H7 (cell line): Measurements from ENCODE around the gene CASD1. TPM values are rescaled to one million over a fixed set of nuclear protein-coding genes. Genes with fewer than 3 reads are reported as not detected.
A peak's percentile ranks its signal among the peaks of the same experiment; 100 is the strongest.

ENCODE experiments used
- DNase-seq: peaks from one replicate; pipeline ENCODE4 v3.0.0; 2012
- H3K27me3 ChIP-seq: 2 replicates; pipeline ENCODE4 v1.6.0; 2011; ENCODE audit warnings: mild to moderate bottlenecking, low read length; ENCODE audit not compliant: control insufficient read depth, insufficient read depth
- H3K36me3 ChIP-seq: replicated peaks from 2 replicates; pipeline ENCODE4 v1.5.1; 2011; ENCODE audit warnings: low read length; ENCODE audit not compliant: control insufficient read depth, insufficient read depth
- H3K4me3 ChIP-seq: 2 replicates; pipeline ENCODE4 v1.5.1; 2011; ENCODE audit warnings: low read depth, mild to moderate bottlenecking, control low read depth, low read length, moderate library complexity; ENCODE audit not compliant: insufficient read depth
- total RNA-seq: library from RNA; depleted of rRNA; stranded (reverse); fragments of >200 nt; shearing (Covaris generic); gene quantifications from 2 replicates; pipeline ENCODE4 v1.2.3, GENCODE V29; 2014

The CASD1 gene
- total RNA-seq, 1 experiment from 2014 or later, result 16.0 TPM

DNA sequence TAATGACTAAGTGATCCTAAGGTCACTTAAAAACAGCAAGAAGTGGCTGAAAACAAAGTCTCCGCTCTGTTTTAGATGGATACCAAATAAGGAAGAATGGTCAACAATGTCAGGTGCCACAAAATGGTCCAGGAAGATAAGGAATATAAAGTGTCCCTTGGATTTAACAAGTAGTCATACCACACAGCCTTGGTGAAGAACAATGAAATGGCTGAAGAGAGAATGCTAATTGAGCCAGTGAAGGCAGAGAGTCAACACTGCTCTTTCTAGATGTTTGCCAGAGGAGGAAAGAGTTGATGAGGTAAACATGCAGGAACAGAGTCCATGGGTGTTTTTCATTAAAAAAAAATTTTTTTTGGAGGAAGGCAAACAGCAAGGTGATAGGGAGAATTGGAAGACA lies 2.1 kb upstream of the CASD1 start:
- DNase-seq, result no peak
- Histone ChIP-seq H3K27me3 (no peaks in the 10 kb centered on the region), H3K36me3 (no peaks in the 10 kb centered on the region), H3K4me3 (no peak overlapping the region)

DNA sequence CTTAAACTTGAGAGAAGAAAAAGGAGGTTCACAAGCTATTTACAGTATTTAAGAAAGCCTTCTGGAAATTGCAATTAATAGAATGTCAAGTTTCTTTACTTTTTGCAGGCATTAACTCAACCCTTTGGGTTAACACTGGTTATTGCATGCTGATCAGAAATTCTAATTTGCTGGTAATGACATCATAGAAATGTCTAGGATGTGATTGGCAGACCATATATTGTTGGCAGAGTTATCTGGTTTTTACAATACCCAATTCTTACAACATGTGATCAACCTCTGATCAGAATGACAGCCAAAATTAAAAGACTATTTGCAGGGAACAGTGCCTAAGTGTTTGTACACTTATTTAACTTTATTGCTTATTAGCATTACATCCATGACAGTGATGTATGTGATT lies 1.6 kb upstream of the CASD1 start:
- no peak for DNase-seq
- no peaks in the 10 kb centered on the region for H3K36me3 ChIP-seq
- H3K4me3 ChIP-seq, result no peak overlapping the region
- H3K27me3 ChIP-seq, result no peaks in the 10 kb centered on the region

DNA sequence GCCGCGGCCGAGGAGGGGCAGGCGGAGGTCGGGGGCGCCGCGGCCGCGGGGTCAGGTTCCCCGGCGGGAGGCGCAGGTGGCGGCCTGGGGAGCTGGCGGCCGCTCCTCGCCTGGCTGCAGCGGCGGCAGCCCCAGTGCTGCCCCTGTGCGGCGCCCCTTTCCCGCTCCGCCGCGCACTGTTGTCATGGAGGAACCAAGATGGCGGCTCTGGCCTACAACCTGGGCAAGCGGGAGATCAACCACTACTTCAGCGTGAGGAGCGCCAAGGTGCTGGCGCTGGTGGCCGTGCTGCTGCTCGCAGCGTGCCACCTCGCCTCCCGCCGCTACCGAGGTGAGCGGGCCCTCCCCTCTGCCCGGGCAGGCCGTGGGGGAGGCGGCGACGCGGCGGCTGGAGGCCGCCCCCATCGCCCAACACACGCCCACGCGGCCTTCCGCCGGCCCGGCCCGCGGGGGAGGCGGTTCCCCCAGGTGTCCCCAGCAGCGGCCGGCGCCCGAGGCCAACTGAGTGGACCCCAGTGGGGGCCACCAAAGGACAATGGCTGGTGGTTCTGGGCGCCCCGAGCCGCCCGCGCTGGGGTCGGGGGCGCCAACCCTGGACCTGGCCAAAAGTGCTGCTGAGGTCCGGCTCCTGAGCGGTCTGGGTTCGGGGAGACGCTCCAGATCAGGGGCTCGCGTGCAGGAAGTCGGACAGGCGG lies 425 bp downstream of the CASD1 start:
- Histone ChIP-seq H3K4me3 (peak overlapping the region; percentile 78), H3K27me3 (no peaks in the 10 kb centered on the region), H3K36me3 (no peaks in the 10 kb centered on the region)
- peak; percentile 88 for DNase-seq

DNA sequence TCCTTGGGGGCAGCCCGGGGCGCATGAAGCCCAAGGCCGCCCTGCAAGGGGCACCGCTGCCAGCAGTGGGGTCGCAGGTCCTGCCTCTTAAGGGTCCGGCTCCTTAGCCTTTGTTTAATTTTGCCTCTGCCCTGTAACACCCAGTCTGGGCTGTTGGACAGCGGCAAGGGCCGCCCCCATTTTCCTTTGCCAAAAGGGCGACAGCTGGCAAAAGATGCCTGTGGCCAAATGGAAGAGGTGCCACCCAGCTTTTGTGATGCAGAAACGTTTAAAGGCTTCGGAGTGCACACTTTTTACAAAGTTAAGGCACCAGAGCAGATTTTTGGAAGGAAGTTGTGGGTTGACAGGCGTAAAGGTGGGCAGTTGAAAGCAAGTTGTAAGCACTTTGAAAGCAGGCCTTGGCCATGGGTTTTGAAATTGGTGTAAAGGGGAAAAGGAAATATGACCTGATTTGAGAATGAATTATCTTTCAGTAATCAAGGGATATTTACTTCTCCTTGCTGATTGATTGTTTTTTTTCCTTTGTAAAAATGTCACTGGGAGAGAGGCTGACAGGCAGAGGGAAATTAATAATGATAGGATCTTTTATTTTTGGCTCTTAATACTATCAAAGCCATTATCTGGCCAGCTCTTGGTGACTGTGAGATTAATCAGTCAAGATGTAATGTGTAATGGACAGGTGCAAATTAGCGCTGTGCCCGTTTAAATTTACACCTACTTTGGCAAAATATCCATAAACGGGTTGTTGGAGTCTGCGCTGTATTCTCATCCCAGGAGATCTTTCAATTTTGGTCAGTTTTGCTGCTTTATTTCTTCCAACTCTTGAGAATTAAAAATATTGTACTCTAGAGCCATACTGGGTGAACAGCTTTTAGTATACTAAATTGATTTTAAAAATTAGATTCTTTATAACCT lies 1.2 kb downstream of the CASD1 start:
- Histone ChIP-seq H3K4me3 (peak overlapping the region; percentile 78), H3K27me3 (no peaks in the 10 kb centered on the region), H3K36me3 (no peaks in the 10 kb centered on the region)
- DNase-seq, result no peak

DNA sequence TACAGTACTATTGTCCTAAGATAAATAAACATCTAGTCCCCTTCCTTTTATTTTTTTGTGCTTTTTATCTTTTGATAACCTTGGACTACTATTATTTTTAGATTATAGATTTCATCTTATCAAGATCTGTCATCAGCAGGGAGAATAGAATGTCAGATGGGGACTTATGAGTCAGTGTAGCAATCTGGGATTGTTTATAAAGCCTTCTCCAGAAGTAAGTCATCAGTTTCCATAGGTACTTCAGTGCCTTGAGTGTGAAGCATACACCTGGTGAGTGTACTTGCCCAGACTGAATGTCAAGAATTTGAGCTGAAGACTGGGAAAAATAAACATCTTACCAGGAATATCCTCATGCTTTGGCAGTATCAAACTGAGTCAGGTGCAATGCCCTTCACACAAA lies 2.1 kb downstream of the CASD1 start:
- no peak for DNase-seq
- Histone ChIP-seq H3K4me3 (no peak overlapping the region), H3K36me3 (no peaks in the 10 kb centered on the region), H3K27me3 (no peaks in the 10 kb centered on the region)

DNA sequence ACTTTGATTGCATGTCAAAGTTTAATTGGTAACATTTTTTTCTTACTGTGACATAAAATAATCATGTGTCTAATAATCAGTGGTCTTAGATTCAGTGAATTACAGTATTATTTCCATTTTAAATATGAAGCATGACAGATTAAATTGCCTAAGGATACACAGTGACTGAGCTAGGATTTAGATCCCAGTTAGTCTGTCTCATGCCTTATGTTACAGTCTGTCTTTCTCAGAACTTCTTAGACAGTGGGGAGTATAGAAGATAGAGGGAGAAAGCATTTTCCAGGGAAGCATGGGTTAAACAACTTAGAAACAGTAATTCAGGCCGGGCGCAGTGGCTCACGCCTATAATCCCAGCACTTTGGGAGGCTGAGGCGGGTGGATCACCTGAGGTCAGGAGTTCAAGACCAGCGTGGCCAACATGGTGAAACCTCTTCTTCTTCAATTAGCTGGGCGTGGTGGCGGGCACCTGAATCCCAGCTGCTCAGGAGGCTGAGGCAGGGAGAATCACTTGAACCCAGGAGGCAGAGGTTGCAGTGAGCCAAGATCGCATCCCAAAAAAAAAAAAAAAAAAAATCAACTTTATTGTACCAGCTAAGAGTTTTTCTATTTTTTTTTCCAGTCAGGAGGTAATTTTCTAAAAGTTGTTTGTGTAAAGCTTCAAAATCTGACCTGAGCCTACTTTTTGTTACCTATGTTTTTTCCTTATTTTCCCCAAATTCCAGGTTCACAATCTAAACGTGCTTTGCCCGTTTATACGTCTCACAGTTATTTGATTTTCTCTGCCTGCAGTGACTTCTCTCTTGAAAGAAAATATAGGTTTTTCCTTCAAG lies 3.3 kb downstream of the CASD1 start:
- no peaks in the 10 kb centered on the region for H3K27me3 ChIP-seq
- DNase-seq, result no peak
- H3K4me3 ChIP-seq, result no peak overlapping the region
- H3K36me3 ChIP-seq, result no peaks in the 10 kb centered on the region

DNA sequence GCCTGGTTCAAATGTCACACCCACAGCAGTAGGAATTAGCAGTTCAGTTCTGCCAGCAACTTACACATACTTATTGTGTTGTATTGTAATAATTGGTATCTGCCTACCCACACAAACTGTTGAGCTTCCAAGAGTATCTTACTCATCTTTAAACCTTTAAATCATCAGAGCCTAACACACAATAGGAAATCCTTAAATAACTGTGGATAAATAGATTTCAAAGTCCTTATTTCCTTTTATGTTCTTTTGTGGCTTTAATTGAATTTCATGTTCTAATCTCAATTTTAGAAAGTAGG lies 3.9 kb downstream of the CASD1 start:
- no peak for DNase-seq
- Histone ChIP-seq H3K27me3 (no peaks in the 10 kb centered on the region), H3K4me3 (no peak overlapping the region), H3K36me3 (no peaks in the 10 kb centered on the region; the same call in 1 of the 2 replicates)

DNA sequence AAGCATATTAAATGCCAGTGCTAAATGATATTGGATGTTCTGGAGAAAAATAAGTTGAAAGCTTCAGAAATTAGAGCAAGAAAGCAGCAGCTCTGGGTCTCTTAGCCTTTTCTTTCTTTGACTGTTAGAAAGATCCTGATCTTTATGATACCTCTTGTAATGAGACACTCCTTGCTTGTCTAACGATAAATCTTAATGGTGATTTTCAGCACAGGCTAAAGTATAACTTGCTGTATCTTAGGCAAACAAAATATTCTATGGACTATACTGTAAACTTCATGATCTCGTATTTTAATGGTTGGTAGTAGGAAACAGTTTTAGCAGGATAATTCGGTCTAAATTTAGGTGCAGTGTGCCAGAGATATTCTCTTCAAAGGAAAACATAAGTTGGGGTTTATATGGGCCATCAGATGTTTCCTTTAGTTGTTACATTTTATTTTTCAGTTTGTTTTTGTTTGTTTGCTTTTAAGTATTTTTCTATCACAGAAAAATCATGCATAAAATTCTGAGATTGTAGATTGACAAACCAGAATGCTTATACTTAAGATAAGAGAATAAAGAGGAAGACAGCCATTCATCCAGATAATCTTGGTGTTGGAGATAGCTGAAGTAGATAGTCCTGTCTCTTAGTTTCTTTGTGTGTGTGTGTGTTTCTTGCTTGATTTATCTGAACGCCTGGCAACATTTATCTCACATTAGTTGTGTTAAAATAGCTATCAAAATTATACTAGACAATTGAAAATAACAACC lies 4.7 kb downstream of the CASD1 start:
- no peak for DNase-seq
- no peaks in the 10 kb centered on the region; the same call in 1 of the 2 replicates for H3K36me3 ChIP-seq
- H3K4me3 ChIP-seq, result no peak overlapping the region
- H3K27me3 ChIP-seq, result no peaks in the 10 kb centered on the region

DNA sequence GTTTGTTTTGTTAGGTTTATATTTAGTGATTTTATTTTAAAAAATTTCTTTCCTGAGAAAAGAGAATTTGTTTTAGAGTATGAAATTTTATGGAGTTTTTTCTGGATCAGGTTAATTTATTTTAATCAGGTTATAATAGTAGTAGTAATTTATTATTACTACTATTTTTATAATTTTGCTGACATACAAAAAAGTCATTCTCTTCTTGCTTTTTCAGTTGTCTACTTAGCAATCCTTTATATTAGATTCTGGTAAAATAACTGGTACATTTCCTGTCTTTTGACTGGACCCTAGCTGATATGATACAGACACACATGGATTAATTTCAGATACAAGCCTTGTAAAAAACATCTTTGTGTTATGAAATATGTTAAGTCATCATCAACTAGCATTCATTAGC lies 5.3 kb downstream of the CASD1 start:
- H3K27me3 ChIP-seq, result no peaks in the 10 kb centered on the region
- H3K36me3 ChIP-seq, result no peaks in the 10 kb centered on the region; the same call in 1 of the 2 replicates
- H3K4me3 ChIP-seq, result no peak overlapping the region
- no peak for DNase-seq

DNA sequence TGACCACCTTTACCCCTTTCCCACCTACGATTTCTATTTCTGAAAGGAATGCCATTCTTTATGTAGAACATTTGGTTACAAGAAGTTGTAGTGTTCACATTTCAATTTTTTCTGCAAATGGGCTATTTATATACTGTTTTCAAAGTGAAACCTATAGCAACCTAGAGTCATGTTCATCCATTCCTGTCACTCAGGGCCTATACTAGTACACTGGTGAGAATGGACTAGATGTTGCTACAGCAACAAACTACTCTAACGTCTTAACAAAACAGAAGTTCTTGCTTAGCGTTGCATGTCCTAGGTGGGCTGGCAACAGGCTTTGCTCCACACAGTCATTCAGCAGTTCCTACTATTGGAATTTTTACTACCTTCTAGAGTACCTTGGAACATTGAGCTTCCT lies 16.3 kb downstream of the CASD1 start:
- H3K4me3 ChIP-seq, result no peak overlapping the region
- DNase-seq, result no peak
- H3K36me3 ChIP-seq, result no peaks in the 10 kb centered on the region; the same call in 1 of the 2 replicates
- H3K27me3 ChIP-seq, result no peaks in the 10 kb centered on the region

DNA sequence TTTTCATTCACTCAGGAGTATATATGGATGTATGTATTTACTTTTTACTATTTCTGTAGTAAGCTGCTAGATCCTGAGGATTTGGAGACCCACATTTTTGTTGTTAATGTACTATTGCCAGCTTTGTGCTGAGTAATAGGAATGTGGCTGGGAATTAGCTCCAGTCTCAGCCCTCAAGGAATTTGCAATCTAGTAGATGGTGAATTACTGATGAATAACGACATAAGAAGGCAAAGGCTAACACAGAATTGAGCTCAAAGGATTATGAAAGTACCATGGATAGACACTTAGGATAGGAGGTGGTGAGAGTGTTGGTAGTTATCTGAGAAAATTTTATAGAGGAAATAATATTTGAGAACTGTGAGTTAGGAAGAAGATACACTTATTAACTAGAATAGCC lies 19.9 kb downstream of the CASD1 start:
- Histone ChIP-seq H3K27me3 (no peaks in the 10 kb centered on the region), H3K36me3 (peaks cover 2% of the 10 kb centered on the region; the same call in 1 of the 2 replicates), H3K4me3 (no peak overlapping the region)
- DNase-seq, result no peak

DNA sequence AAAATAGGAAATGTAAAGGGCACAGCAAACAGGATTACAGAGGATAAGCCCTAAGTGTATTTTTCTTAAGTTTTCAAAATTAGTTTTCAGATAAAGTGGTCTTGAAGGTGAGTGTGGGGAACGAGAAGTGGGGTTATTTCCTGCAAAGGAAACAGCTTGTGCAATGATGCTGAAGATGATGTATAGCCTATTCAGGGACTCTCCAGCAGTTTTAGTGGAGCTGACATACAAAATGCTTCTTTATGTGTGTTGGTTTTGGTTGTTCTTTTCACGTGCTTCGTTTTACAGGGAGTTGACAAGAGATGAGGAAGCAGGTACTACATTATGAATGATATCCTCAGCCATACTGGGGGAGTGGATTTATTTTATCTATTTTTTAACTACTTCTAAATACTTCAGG lies 20.5 kb downstream of the CASD1 start:
- Histone ChIP-seq H3K27me3 (no peaks in the 10 kb centered on the region), H3K36me3 (peaks cover 2% of the 10 kb centered on the region; the same call in 1 of the 2 replicates), H3K4me3 (no peak overlapping the region)
- no peak for DNase-seq

DNA sequence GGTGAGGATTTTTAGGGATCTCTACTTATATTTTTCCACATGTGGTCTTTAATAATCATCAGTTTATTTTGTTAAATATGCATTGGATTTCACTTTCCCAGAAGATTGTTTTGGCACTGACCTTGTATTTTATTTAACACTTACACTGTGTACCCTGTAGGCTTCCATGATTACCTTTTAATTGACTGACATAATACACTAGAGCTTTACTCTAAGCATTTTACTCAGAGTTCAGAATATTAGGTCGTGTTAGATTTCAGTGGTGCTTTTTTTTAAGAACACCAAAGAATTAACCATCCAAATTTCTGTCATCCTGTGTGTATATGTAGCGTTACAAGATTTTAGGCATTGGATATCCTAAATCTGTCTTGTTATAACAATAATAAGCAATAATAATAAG lies 23.1 kb downstream of the CASD1 start:
- DNase-seq, result no peak
- Histone ChIP-seq H3K27me3 (no peaks in the 10 kb centered on the region), H3K4me3 (no peak overlapping the region), H3K36me3 (peaks cover 5% of the 10 kb centered on the region)

DNA sequence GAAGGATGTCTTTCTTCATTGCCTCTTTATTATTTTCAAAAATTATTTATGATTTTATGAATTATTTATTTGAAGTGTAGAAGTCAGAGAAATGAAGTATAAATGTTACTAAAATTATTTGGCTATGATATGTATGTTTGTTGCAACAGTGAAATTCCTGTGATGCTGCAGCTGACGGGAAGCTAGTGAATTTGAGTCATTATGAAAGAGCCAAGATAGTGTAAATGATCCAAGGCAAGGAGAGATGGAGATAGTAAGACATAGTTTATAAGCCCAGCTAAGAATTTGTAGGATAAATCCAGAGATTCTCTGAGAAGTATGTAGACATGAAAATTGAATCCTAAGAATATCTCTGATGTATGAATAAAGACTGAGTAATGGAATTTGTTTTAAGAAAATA lies 30.8 kb downstream of the CASD1 start:
- H3K4me3 ChIP-seq, result no peak overlapping the region
- no peak for DNase-seq
- peaks cover 1% of the 10 kb centered on the region; the same call in 1 of the 2 replicates for H3K36me3 ChIP-seq
- no peaks in the 10 kb centered on the region for H3K27me3 ChIP-seq
